Left ventricle myocardium superior (tissue), 1 donor: ENCODE results near the gene MED22. TPM values are rescaled to one million over a fixed set of nuclear protein-coding genes. Genes with fewer than 3 reads are reported as not detected.
"Not testable (repeated sequence)": the region's sequence is repeated elsewhere in the genome, so short reads cannot be mapped to it uniquely, and the experiment has no call there.

ENCODE experiments used
- ATAC-seq: fragments of 200-7000 bp; cut with Tn5 transposase; one replicate; pipeline ENCODE4 v1.9.1; 2020; ENCODE audit warnings: mild to moderate bottlenecking, moderate library complexity
- DNase-seq: peaks from one replicate; pipeline ENCODE4 v3.0.0-alpha.2; 2020
- intact Hi-C: fragments of 100-400 bp; cut with micrococcal nuclease; formaldehyde crosslinking; loops from one replicate; pipeline ENCODE4 v1.11.0; 2022
- total RNA-seq: library from RNA; stranded (reverse); fragmentation: NEBNext Ultra II Directional; extraction: Animal tissue kit (Norgen Biotek cat#: 25700); gene quantifications from one replicate; pipeline ENCODE4 v1.2.1, GENCODE V29; 2021
- donor health status: DM: no; HTN: yes; CAD: no; lungs with severe emphysema.

MED22 gene
- total RNA-seq, 1 donor from 2014 or later = 21.5 TPM

GRCh38 chr9:133323991-133324703, 23.8 kb downstream of the MED22 start:
- ATAC-seq (no peak), DNase-seq (no peak)
- intact Hi-C loops = no loop called here

- DNase-seq = no peak
- no peak for ATAC-seq
- intact Hi-C loops = no loop called here
Measured at GRCh38 chr9:133323211-133323610, 24.7 kb downstream of the MED22 start.

GRCh38 chr9:133322701-133323100, 25.2 kb downstream of the MED22 start:
- DNase-seq (no peak), ATAC-seq (no peak)
- intact Hi-C loops = no loop called here

GRCh38 chr9:133321411-133321935, 26.5 kb downstream of the MED22 start:
- intact Hi-C loops = no loop called here
- no peak for DNase-seq

GRCh38 chr9:133320421-133320881, 27.5 kb downstream of the MED22 start:
- no peak for ATAC-seq
- intact Hi-C loops = no loop called here
- DNase-seq = no peak

More at GRCh38 chr9:133321411-133321935, 26.5 kb downstream of the MED22 start:
- ATAC-seq = no peak

GRCh38 chr9:133317551-133317950, 30.4 kb downstream of the MED22 start:
- DNase-seq, ATAC-seq, intact Hi-C loops: not testable (repeated sequence)

GRCh38 chr9:133315997-133316396, 31.9 kb downstream of the MED22 start:
- intact Hi-C loops = no loop called here
- DNase-seq (no peak), ATAC-seq (no peak)

GRCh38 chr9:133309608-133310007, 38.3 kb downstream of the MED22 start:
- intact Hi-C loops = no loop called here
- ATAC-seq (no peak), DNase-seq (no peak)

- intact Hi-C loops = no loop called here
- ATAC-seq = no peak
- DNase-seq = no peak
Measured at GRCh38 chr9:133307301-133307700, 40.6 kb downstream of the MED22 start.

- ATAC-seq = no peak
- DNase-seq = no peak
- intact Hi-C loops = no loop called here
Measured at GRCh38 chr9:133306242-133307204, 41.4 kb downstream of the MED22 start.

GRCh38 chr9:133305731-133306130, 42.2 kb downstream of the MED22 start:
- intact Hi-C loops = no loop called here
- no peak for ATAC-seq
- no peak for DNase-seq

GRCh38 chr9:133304477-133305377, 43.2 kb downstream of the MED22 start:
- DNase-seq = no peak
- intact Hi-C loops = no loop called here
- no peak for ATAC-seq

GRCh38 chr9:133304158-133304470, 43.8 kb downstream of the MED22 start:
- no peak for ATAC-seq

GRCh38 chr9:133303266-133304157, 44.4 kb downstream of the MED22 start:
- intact Hi-C loops = no loop called here
- no peak for ATAC-seq
- no peak for DNase-seq

More at GRCh38 chr9:133304158-133304470, 43.8 kb downstream of the MED22 start:
- no peak for DNase-seq
- intact Hi-C loops = no loop called here

GRCh38 chr9:133301253-133302230, 46.4 kb downstream of the MED22 start:
- intact Hi-C loops = no loop called here
- DNase-seq = no peak
- no peak for ATAC-seq

- intact Hi-C loops, DNase-seq, ATAC-seq: not testable (repeated sequence)
Measured at GRCh38 chr9:133299996-133300395, 47.9 kb downstream of the MED22 start.

GRCh38 chr9:133294257-133294656, 53.7 kb downstream of the MED22 start:
- intact Hi-C loops = no loop called here
- DNase-seq = no peak
- no peak for ATAC-seq
